DMS 273 treated with DMSO at 0.1 percent for 48 hours (cell line): Measurements from ENCODE around the gene MICAL2.

ENCODE experiments used
- DNase-seq: peaks from one replicate; lab custom pipeline; 2025; lab: John Stamatoyannopoulos, UW

MICAL2 gene

DNA sequence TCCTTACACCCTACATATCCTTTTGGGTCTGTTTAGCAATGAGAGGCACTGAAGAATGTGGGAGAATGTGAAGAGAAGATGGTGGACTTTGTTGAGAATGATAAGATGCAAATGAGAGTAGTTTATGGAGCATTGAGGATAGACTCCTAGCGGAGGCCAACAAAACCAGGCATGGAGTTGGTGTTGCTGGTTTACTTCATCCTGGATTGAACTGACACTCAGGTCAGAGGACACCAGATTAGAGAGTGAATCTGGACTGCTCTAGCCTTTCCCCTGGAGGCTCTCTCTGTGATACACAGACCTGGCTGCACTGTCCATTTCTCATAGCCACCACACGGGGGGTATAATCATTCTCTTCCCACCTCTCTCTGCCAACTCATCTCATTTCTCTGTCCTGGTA, 98.7 kb downstream of the MICAL2 start:
- DNase-seq = no peak

DNA sequence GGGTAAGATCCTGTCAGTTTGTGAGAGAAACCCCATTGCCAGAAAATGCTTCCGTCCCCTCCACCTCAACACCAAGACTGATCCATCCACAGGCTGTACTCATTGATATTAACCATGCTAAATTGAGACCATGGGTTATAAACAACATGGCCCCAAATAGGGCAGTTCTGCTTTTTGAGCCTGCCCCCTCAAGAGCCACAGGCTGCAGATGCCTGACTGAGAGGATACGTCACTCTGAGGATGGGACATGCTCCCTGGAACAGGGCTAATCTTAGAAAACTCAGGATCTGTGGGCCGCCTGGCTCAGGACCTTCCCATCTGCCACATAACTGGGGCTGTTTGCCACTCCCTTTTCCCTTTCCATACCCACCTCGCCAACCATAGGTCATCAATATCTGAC, 99.8 kb downstream of the MICAL2 start:
- no peak for DNase-seq

DNA sequence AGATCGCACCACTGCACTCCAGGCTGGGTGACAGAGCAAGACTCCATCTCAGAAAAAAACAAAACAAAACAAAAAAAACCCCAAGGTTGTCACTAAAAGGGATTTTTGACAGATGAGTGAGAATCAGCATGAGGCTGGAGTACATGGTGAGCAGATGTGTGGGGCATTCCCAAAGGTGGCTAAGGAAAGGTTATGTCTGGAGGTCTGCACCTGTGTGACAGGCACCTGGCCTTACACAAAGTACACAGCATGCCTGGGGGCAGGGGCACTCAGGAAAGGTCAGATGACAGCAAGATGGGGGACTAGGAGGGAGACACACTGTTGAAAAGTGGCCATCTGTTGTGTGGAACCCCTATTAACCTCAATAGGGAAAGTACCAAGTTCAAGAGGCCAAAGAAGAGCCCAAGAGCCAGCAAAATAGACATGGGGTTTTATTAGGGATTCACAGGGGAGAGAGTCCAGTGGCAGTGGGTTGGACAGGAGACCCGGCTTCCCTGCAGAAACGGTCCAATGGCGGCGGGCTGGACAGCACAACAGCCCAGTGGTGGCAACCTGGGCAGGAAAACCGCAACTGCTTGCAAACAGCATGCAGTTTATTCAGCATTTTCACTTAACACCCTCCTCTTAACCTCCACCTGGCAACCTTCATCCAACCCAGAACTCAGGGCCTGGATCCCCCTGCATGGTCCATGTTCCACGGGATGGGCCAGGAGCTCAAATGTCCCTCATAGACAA, 101.1 kb downstream of the MICAL2 start:
- DNase-seq = no peak

DNA sequence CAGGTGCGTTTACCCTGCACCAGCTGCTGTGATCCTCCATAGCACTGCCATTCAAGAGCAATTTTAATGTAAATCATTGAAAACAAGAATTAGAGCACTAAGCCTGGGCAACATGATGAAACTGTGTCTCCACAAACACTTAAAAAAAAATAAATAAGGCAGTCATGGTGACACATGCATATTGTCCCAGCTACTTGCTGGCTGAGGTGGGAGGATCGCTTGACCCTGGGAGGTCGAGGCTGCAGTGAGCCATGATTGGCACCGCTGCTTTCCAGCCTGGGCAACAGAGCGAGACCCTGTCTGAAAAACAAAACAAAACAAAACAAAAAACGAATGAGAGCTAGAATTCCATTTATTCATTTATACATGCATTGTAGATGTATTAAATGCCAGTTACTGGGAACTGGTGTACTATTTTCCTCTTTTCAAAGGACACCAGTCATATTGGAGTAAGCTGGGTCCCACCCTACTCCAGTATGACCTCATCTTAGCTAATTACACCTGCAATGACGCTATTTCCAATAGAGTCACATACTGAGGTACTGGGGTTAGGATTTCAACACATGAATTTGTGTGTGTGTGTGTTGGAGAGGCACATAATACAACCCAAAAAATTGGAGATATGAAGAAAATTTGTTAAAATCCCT, 101.9 kb downstream of the MICAL2 start:
- no peak for DNase-seq

- no peak for DNase-seq
Measured at GRCh38 chr11:12212821-12213185, 102.4 kb downstream of the MICAL2 start.

DNA sequence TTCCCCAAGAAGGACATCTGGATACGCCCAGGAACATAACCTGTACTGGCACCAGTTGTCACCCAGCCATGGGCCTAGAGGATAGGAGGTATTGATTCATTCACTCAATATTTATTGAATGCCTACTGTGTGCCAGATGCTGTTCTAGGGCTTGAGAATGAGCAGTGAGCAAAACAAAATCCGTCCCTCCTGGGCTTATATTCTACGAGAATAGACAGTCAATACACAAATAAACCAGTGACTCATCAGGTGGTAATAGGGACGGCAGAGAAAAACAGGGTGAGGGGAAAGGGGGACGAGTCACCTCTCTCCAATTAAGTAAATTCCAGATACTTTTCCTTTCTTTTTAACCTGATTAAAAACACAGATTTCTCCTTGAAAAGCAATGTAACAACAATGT, 103.5 kb downstream of the MICAL2 start:
- DNase-seq = no peak

GRCh38 chr11:12214751-12215150, 104.4 kb downstream of the MICAL2 start:
- no peak for DNase-seq

- DNase-seq = no peak
Measured at GRCh38 chr11:12215181-12215593, 104.8 kb downstream of the MICAL2 start.

- DNase-seq = no peak
Measured at GRCh38 chr11:12216041-12216451, 105.7 kb downstream of the MICAL2 start.

GRCh38 chr11:12216671-12217374, 106.4 kb downstream of the MICAL2 start:
- no peak for DNase-seq

GRCh38 chr11:12217879-12218278, 107.5 kb downstream of the MICAL2 start:
- DNase-seq = no peak

DNA sequence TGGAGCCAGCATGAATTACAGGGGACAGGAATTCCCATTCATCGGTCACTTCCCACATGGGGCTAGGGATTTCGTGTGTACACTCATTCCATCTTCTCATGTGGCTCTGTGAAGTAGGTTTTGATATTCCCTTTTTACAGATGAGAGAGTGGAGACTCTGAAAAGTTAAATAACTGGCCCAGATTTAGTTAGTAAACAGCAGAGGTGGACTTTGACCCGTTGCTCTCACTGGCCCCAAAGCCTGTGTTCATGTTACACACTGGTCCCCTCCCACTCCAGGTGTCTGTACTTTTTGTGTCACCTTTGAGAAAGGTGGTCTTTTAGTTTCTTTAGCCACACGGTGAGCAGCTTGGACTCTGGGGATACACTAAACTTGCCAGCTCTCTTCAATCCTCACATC, 108.5 kb downstream of the MICAL2 start:
- no peak for DNase-seq

- DNase-seq = peak; percentile 70
Measured at GRCh38 chr11:12219757-12220156, 109.4 kb downstream of the MICAL2 start.

DNA sequence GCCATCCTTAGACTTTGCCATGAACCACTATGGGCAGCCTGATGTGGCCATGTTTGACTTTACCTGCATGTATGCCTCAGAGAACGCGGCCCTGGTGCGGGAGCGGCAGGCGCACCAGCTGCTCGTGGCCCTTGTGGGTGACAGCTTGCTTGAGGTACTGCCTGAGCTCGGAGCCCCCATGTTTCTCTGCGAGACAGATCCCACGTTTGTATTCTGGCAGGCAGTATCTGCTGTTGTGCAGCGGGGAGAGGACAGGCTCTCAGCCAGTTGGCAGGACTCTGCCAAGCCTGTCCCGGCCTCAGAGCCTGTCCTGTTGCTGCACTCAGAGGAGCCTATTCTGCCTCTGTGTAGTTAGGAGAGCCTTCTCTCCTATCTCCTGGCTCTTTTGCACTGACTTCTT, 109.9 kb downstream of the MICAL2 start:
- peak; percentile 35 for DNase-seq

- DNase-seq = no peak
Measured at GRCh38 chr11:12221051-12221535, 110.7 kb downstream of the MICAL2 start.

- peak; percentile 28 for DNase-seq
Measured at GRCh38 chr11:12222055-12222792, 111.8 kb downstream of the MICAL2 start.

GRCh38 chr11:12223771-12224536, 113.6 kb downstream of the MICAL2 start:
- DNase-seq = no peak

DNA sequence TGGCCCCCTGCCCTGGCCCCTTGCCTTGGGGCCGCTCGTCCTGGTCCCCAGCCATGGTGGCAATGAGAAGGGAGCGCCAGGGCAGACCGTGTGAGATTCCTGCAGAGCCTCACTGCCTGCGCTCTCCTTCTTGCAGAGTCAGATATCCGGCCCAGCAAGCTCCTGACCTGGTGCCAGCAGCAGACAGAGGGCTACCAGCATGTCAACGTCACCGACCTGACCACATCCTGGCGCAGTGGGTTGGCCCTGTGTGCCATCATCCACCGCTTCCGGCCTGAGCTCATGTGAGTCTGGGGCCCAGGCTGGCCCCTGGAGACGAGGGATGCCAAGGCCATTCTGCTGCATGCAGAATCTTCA, 114.1 kb downstream of the MICAL2 start:
- DNase-seq = no peak

DNA sequence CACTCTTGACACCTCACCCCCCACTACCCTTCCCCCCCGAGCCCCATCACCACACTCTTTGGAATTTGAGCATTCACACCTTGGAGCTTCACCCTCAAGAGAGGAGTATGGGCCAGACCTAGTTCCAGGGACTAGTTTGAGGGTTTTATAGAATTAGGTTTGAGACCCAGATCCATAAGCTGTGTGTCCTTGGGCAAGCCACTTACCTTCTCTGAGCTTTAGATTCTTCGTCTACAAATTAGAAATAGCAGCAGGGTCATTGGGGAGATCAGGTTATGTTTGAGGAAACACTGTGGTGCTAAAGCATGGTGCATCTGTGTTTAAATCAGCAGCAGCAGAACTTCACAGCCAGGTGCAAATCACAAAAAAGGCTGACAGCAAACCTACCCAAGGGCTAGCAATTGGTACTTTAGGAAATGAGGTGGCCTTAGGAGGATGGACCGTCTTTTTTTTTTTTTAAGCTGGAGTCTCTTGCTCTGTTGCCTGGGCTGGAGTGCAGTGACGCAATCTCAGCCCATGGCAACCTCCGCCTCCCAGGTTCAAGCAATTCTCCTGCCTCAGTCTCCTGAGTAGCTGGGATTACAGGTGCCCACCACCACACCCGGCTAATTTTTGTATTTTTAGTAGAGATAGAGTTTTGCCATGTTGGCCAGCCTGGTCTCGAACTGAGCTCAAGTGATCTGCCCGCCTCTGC, 114.8 kb downstream of the MICAL2 start:
- DNase-seq = no peak

DNA sequence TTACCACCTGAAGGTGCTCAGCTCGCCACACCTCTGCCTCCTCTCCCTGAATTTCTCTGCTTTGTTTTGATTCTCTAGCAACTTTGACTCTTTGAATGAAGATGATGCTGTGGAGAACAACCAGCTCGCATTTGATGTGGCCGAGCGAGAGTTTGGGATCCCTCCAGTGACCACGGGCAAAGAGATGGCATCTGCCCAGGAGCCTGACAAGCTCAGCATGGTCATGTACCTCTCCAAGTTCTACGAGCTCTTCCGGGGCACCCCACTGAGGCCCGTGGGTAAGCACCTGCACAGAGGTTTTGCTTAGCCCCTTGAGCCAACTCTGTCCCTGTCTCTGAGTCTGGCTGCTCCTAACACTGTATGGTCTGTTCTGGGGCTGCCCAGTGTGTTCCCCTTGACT, 115.7 kb downstream of the MICAL2 start:
- DNase-seq = no peak
